ENCODE results near the gene RAD51B. TPM values are rescaled to one million over a fixed set of nuclear protein-coding genes. Genes with fewer than 3 reads are reported as not detected.
A peak's percentile ranks its signal among the peaks of the same experiment; 100 is the strongest.

The RAD51B gene
- total RNA-seq, 4 donors from 2014 or later, result 12.6 to 26.4 (median 16.7) TPM

- Histone ChIP-seq H3K36me3 (no peaks in the 10 kb centered on the region), H3K4me1 (peaks cover 0 to 31% (median 6%) of the 10 kb centered on the region in 4 donors), H3K27ac (no peak overlapping the region), H3K27me3 (no peaks in the 10 kb centered on the region), H3K9me3 (no peaks in the 10 kb centered on the region), H3K4me3 (no peak overlapping the region)
- TF ChIP-seq CTCF (IDR thresholded peaks at IDR 0.05) (no peak), POLR2A (IDR thresholded peaks at IDR 0.05) (no peak), EP300 (IDR thresholded peaks at IDR 0.05) (no peak)
- no peak for DNase-seq (ENCODE audit: low spot score in 2 of 2)
Observed at GRCh38 chr14:68409387-68409786, 589.8 kb downstream of the RAD51B start.

GRCh38 chr14:68412505-68413465 lies 593.2 kb downstream of the RAD51B start:
- Histone ChIP-seq H3K4me1 (peaks cover 0 to 29% (median 3%) of the 10 kb centered on the region in 4 donors), H3K9me3 (no peaks in the 10 kb centered on the region), H3K27me3 (no peaks in the 10 kb centered on the region), H3K27ac (peak overlapping the region in 1 of 4 donors; percentile 74), H3K36me3 (no peaks in the 10 kb centered on the region), H3K4me3 (no peak overlapping the region)
- TF ChIP-seq EP300 (IDR thresholded peaks at IDR 0.05) (no peak), POLR2A (IDR thresholded peaks at IDR 0.05) (no peak), CTCF (IDR thresholded peaks at IDR 0.05) (no peak)
- no peak for DNase-seq (ENCODE audit: low spot score in 2 of 2)
- 82 to 90% methylated on average over 4 of the region's 4 CpGs for WGBS, 2 donors

GRCh38 chr14:68413509-68413908 lies 593.9 kb downstream of the RAD51B start:
- 89 to 92% methylated on average over 3 of the region's 3 CpGs for WGBS, 2 donors
- Histone ChIP-seq H3K36me3 (no peaks in the 10 kb centered on the region), H3K4me3 (no peak overlapping the region), H3K4me1 (peaks cover 0 to 29% (median 3%) of the 10 kb centered on the region in 4 donors), H3K27me3 (no peaks in the 10 kb centered on the region), H3K27ac (peak overlapping the region in 3 of 4 donors; percentile 24 to 74 (median 65)), H3K9me3 (no peaks in the 10 kb centered on the region)
- DNase-seq (ENCODE audit: low spot score in 2 of 2), result no peak
- TF ChIP-seq EP300 (IDR thresholded peaks at IDR 0.05), result no peak
- no peak for TF ChIP-seq POLR2A (IDR thresholded peaks at IDR 0.05)
- no peak for TF ChIP-seq CTCF (IDR thresholded peaks at IDR 0.05)

- DNase-seq (ENCODE audit: low spot score in 2 of 2), result no peak
- no peaks in the 10 kb centered on the region for H3K36me3 ChIP-seq
- no peaks in the 10 kb centered on the region for H3K27me3 ChIP-seq
- H3K27ac ChIP-seq, result peak overlapping the region; percentile 5 to 74 (median 44)
- TF ChIP-seq EP300 (IDR thresholded peaks at IDR 0.05) (no peak), CTCF (IDR thresholded peaks at IDR 0.05) (no peak)
- no peak overlapping the region for H3K4me3 ChIP-seq
- 59 to 63% methylated on average over 2 of the region's 2 CpGs for WGBS, 2 donors
- H3K4me1 ChIP-seq, result peaks cover 0 to 24% (median 3%) of the 10 kb centered on the region in 4 donors
- no peaks in the 10 kb centered on the region for H3K9me3 ChIP-seq
Observed at GRCh38 chr14:68414121-68414520, 594.5 kb downstream of the RAD51B start.

- no peak for DNase-seq (ENCODE audit: low spot score in 2 of 2)
- no peak overlapping the region for H3K4me3 ChIP-seq
- H3K27ac ChIP-seq, result no peak overlapping the region
- TF ChIP-seq EP300 (IDR thresholded peaks at IDR 0.05) (no peak), CTCF (IDR thresholded peaks at IDR 0.05) (no peak), POLR2A (IDR thresholded peaks at IDR 0.05) (no peak)
- no peaks in the 10 kb centered on the region for H3K36me3 ChIP-seq
- H3K4me1 ChIP-seq, result peaks cover 0 to 14% (median 0%) of the 10 kb centered on the region in 4 donors
- no peaks in the 10 kb centered on the region for H3K27me3 ChIP-seq
- 87 to 95% methylated on average over 4 of the region's 4 CpGs for WGBS, 2 donors
- H3K9me3 ChIP-seq, result no peaks in the 10 kb centered on the region
Observed at GRCh38 chr14:68416171-68416570, 596.6 kb downstream of the RAD51B start.

All from tibial nerve (tissue), 4 donors.